ENCODE results near the gene RBMS1. TPM values are rescaled to one million over a fixed set of nuclear protein-coding genes. Genes with fewer than 3 reads are reported as not detected.
A peak's percentile ranks its signal among the peaks of the same experiment; 100 is the strongest.

The RBMS1 gene
- total RNA-seq, 1 donor from 2014 or later = 73.7 TPM

GRCh38 chr2:160411955-160412354, 81.7 kb downstream of the RBMS1 start:
- Mint-ChIP-seq H3K36me3 (peaks cover 3% of the 10 kb centered on the region), H3K4me1 (ENCODE audit: unreplicated experiment) (peaks cover 31% of the 10 kb centered on the region), H3K4me3 (no peak overlapping the region), H3K27ac (peak overlapping the region; percentile 8), H3K9me3 (no peaks in the 10 kb centered on the region), H3K27me3 (peaks cover 4% of the 10 kb centered on the region)
- no peak for TF ChIP-seq CTCF (conservative IDR thresholded peaks at IDR 0.05)
- no peak for DNase-seq (ENCODE audit: extremely low spot score, unreplicated experiment)

GRCh38 chr2:160411167-160411566, 82.4 kb downstream of the RBMS1 start:
- TF ChIP-seq CTCF (conservative IDR thresholded peaks at IDR 0.05) = no peak
- Mint-ChIP-seq H3K4me1 (ENCODE audit: unreplicated experiment) (peaks cover 37% of the 10 kb centered on the region), H3K36me3 (peaks cover 3% of the 10 kb centered on the region), H3K4me3 (no peak overlapping the region), H3K9me3 (no peaks in the 10 kb centered on the region), H3K27ac (no peak overlapping the region), H3K27me3 (peaks cover 4% of the 10 kb centered on the region)
- no peak for DNase-seq (ENCODE audit: extremely low spot score, unreplicated experiment)

- Mint-ChIP-seq H3K27me3 (peaks cover 4% of the 10 kb centered on the region), H3K27ac (peak overlapping the region; percentile 96), H3K36me3 (peaks cover 3% of the 10 kb centered on the region), H3K4me3 (peak overlapping the region; percentile 93), H3K4me1 (ENCODE audit: unreplicated experiment) (peaks cover 49% of the 10 kb centered on the region), H3K9me3 (no peaks in the 10 kb centered on the region)
- TF ChIP-seq CTCF (conservative IDR thresholded peaks at IDR 0.05) = no peak
- no peak for DNase-seq (ENCODE audit: extremely low spot score, unreplicated experiment)
These were observed 84.1 kb downstream of the RBMS1 start for GRCh38 chr2:160409480-160409879.

GRCh38 chr2:160408959-160409291, 84.7 kb downstream of the RBMS1 start:
- Mint-ChIP-seq H3K9me3 (no peaks in the 10 kb centered on the region), H3K4me3 (peak overlapping the region; percentile 93), H3K27me3 (peaks cover 4% of the 10 kb centered on the region), H3K4me1 (ENCODE audit: unreplicated experiment) (peaks cover 51% of the 10 kb centered on the region), H3K36me3 (peaks cover 3% of the 10 kb centered on the region), H3K27ac (peak overlapping the region; percentile 96)
- TF ChIP-seq CTCF (conservative IDR thresholded peaks at IDR 0.05) = peak; percentile 61
- DNase-seq (ENCODE audit: extremely low spot score, unreplicated experiment) = no peak

- H3K36me3 Mint-ChIP-seq = peaks cover 7% of the 10 kb centered on the region
- DNase-seq (ENCODE audit: extremely low spot score, unreplicated experiment) = no peak
- peaks cover 55% of the 10 kb centered on the region for H3K4me1 Mint-ChIP-seq (ENCODE audit: unreplicated experiment)
- peaks cover under 1% of the 10 kb centered on the region for H3K9me3 Mint-ChIP-seq
- peak overlapping the region; percentile 93 for H3K4me3 Mint-ChIP-seq
- H3K27me3 Mint-ChIP-seq = peaks cover 4% of the 10 kb centered on the region
- no peak for TF ChIP-seq CTCF (conservative IDR thresholded peaks at IDR 0.05)
- peak overlapping the region; percentile 96 for H3K27ac Mint-ChIP-seq
These were observed 85.2 kb downstream of the RBMS1 start for GRCh38 chr2:160408173-160408958.

All from type B pancreatic cell (in vitro differentiated cells).